NCI-H774 (cell line): Measurements from ENCODE around the gene CUTC.
"Not testable (repeated sequence)": the region's sequence is repeated elsewhere in the genome, so short reads cannot be mapped to it uniquely, and the experiment has no call there.

Experiments
- DNase-seq: peaks from one replicate; lab custom pipeline; 2025; lab: John Stamatoyannopoulos, UW

Gene CUTC, protein sequence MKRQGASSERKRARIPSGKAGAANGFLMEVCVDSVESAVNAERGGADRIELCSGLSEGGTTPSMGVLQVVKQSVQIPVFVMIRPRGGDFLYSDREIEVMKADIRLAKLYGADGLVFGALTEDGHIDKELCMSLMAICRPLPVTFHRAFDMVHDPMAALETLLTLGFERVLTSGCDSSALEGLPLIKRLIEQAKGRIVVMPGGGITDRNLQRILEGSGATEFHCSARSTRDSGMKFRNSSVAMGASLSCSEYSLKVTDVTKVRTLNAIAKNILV

GRCh38 chr10:99732033-99732842 lies at the start of gene CUTC, which contains the start of gene COX15:
TSS of gene CUTC (plus strand) at chr10:99732234. CDS start at chr10:99732349, 115 bp downstream.
TSS of gene COX15 (minus strand) at chr10:99732127. CDS start at chr10:99732049, 78 bp downstream.
- DNase-seq = peak; percentile 86

GRCh38 chr10:99682752-99683151 lies 49.3 kb upstream of the CUTC start:
- DNase-seq = no peak

- DNase-seq = no peak
Observed at GRCh38 chr10:99685597-99685967, 46.5 kb upstream of the CUTC start.

DNA sequence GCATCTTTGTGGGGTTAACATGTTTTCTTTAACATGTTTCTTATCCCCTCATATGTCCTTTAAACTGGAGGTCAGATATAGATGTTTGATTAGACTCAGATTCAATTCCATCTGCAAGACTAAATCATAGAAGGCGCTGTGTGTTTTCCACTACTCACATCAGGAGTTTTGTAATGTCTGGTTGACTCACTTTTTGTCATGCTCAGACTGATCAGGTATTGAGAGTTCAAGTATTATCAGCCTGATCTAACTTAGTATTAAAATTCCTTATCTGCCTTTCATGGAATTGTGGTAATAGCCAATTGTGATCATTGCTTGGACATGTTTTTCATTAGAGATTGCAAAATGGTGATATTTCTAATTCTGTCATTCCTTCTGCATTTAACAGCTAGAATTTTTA lies 42.6 kb upstream of the CUTC start:
- DNase-seq = no peak

DNA sequence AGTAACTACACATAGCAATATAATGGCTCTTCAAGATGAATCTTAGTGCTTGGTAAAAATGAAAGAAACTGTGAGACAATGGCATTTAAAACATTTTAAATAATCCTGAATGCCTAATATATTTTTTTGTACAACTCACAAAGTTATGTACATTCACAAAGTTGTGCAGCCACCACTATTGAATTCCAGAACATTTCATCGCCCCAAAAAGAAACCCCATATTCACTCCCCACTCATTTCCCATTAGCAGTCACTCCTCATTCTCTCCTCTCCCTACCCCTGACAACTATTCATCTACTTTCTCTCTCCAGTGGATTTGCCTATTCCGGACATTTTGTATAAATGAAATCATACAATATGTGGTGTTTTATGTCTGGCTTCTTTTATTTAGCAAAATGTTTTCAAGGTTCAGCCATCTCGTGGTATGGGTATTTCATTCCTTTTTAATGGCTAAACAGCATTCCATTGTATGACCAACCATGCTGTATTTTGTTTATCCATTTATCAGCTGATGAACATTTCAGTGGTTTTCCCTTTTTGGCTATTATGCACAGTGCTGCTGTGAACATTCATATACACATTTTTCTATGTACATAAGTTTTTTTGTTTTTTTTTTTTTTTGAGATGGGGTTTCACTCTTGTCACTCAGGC lies 38.0 kb upstream of the CUTC start:
- no peak for DNase-seq

DNA sequence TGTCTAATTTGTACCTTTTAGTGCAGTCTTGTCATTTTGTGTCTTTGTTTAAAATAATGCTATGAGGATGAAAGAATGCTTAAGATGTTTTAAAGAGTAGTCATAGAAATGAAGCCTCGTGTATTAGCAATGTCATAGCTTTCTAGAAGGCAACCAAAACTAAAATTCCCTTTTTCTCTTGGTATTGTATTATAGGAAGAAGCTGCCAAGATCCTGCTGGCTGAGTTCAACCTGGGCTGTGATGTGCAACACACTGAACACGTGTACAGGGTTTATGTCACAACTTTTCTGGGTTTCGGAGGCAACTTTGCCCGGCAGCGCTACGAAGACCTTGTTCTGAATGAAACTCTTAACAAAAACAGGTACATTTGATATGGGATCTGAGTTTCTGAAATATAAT lies 36.3 kb upstream of the CUTC start:
- no peak for DNase-seq

DNA sequence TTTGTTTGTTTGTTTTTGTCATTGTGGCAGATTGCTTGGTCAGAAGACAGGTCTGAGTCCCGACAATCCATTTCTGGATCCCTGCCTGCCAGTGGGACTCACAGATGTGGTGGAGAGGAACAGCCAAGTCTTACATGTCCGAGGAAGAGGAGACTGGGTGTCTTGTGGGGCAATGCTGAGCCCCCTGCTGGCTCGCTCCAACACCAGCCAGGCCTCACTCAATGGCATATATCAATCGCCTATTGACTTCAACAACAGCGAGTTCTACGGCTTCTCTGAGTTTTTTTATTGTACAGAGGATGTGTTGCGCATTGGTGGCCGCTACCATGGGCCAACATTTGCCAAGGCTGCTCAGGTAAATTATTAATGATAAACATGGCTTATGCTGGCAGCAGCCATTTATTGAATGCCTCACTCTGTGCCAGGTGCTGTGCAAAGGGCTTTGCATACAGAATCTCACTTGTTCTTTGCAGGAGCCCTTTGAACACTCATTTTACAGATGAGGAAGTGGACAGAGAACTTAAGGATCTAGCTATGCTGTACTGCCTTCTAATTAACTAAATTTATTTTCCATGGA lies 33.4 kb upstream of the CUTC start:
- DNase-seq = no peak

DNA sequence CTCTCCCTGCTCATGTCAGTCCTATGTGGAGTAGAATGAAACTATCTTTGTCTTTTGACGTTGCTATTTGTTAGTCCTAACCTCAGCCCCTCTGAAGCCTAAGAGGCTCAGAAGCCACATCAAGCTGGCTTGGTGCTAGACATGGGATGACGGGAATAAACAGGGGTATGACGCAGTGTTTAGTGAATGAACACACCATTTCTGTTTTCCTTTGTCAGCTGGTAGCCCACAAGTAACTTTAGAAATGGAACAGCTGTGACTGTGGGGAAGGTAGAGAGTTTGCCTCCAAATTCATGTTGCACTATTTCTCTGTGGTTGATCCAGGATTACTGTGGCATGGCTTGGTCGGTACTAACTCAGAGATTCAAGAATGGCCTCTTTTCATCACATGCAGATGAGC lies 31.4 kb upstream of the CUTC start:
- DNase-seq = no peak

GRCh38 chr10:99708428-99709012 lies 23.5 kb upstream of the CUTC start:
- no peak for DNase-seq

DNA sequence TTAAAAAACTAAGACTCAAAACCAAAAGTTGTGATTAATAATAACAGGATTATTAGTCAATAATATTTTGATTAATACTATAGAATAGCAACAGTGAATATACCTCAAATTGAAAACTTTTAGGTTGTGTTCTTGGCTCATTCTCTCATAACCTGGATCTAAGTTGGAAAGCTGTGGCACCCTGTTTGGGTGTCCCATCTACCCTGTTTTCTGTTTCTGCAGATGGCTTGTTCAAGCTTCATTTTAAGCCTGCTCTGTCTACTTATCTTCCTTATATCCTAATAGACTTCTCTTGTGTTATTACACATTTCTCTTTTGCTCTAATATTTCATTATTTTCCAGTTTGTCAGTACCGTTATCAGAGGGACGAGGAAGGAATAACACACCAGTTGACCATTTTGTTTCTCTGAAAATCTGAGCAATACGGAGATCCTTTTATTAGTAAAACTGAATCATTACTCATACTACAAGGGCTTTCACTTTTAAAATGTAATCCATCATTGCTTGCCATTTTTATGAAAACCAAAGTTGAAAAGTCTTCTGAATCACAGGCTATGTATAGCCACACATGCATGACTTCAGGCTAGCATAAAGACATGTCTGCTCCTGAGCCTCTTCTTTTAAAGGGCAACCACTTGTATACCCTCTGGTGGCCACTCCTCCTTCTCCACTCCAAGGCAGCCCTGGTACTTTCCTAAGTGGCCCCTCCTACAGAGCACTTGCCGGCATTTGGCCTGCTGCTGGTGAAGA lies 22.4 kb upstream of the CUTC start:
- DNase-seq = no peak

- no peak for DNase-seq
Observed at GRCh38 chr10:99711129-99711719, 20.8 kb upstream of the CUTC start.

GRCh38 chr10:99714446-99714845 lies 17.6 kb upstream of the CUTC start:
- no peak for DNase-seq

DNA sequence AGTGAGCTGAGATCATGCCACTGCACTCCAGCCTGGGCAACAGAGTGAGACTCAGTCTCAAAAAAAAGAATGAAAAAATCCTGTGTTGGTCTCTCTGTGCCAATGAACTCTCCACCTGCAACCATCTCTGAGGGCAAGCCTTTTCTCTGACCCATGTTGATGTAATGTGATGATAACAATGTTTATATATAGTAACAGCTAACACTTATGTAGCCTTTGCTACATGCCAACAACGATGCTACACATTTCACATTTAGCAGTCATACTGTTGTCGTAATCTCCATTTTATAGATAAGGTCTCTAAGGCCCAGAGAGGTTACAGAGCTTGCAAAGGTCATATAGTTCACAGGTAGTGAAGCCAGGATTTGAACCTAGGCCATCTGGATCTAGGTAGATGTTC lies 11.6 kb upstream of the CUTC start:
- no peak for DNase-seq

DNA sequence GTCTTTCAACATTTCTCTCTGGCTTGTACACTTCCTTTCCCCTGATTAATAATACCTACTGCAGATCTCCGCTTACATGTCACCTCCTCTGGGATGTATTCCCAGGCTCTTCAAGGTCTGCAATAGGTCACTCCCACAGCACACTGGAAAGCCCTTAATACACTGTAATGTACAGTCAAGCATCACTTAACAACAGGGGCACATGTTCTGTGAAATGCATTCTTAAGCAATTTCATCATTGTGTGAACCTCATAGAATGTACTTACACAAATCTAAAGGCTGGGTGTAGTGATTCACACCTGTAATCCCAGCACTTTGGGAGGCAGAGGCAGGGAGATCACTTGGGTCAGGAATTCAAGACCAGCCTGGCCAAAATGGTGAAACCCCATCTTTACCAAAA lies 2.0 kb upstream of the CUTC start:
- DNase-seq = no peak

GRCh38 chr10:99731306-99732032 lies 565 bp upstream of the CUTC start:
- no peak for DNase-seq

DNA sequence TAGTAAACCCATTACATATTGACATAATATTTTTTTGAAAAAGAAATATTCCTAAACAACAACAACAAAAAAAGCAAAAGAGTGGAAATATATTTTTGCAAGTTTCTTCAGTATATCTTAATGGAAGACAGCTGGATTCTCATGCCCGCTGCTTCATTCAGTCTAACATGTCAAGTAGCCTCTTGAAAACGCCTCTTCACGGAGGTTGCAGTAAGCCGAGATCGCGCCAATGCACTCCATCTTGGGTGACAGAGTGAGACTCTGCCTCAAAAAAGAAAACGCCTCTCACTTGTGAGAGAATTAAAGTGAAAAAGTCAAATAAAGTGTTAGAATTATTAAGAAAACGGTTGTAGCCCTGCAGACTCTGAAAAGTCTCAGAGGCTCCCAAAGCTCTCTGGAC lies 1.3 kb downstream of the CUTC start:
- DNase-seq = no peak

DNA sequence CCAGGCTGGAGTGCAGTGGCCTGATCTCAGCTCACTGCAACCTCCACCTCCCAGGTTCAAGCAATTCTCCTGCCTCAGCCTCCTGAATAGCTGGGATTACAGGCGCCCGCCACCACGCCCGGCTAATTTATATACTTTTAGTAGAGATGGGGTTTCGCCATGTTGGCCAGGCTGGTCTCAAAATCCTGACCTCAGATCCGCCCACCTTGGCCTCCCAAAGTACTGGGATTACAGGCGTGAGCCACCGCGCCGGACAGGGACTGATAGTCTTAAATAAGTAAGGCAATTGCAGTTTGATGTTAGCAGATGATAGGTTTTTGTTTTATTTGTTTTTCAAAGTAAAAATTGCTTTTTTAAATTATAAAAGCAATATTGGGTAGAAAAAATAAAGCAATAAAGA lies 2.1 kb downstream of the CUTC start:
- not testable (repeated sequence) for DNase-seq

GRCh38 chr10:99740260-99740659 lies 8.2 kb downstream of the CUTC start:
- DNase-seq = no peak

GRCh38 chr10:99740933-99741559 lies 9.0 kb downstream of the CUTC start:
- no peak for DNase-seq

- no peak for DNase-seq
Observed at GRCh38 chr10:99742254-99742653, 10.2 kb downstream of the CUTC start.
